ENCODE measurements around the gene FANCD2.

FANCD2 gene

GRCh38 chr3:10099041-10099440, 72.8 kb downstream of the FANCD2 start:
- no peak for DNase-seq (ENCODE audit: extremely low spot score)
- TF ChIP-seq, protein P1, sequence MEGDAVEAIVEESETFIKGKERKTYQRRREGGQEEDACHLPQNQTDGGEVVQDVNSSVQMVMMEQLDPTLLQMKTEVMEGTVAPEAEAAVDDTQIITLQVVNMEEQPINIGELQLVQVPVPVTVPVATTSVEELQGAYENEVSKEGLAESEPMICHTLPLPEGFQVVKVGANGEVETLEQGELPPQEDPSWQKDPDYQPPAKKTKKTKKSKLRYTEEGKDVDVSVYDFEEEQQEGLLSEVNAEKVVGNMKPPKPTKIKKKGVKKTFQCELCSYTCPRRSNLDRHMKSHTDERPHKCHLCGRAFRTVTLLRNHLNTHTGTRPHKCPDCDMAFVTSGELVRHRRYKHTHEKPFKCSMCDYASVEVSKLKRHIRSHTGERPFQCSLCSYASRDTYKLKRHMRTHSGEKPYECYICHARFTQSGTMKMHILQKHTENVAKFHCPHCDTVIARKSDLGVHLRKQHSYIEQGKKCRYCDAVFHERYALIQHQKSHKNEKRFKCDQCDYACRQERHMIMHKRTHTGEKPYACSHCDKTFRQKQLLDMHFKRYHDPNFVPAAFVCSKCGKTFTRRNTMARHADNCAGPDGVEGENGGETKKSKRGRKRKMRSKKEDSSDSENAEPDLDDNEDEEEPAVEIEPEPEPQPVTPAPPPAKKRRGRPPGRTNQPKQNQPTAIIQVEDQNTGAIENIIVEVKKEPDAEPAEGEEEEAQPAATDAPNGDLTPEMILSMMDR (IDR thresholded peaks at IDR 0.05; ENCODE audit: control extremely low read depth, extremely low read depth, low read depth, missing control alignments) = no peak
- POLR2A ChIA-PET = no interaction called here
- CTCF ChIA-PET = interaction anchor here (0.8 to 1.3 kb wide), 2 partner anchors 11 to 166 kb away, joined by 3 read pairs; no protein-coding TSS in a partner anchor

GRCh38 chr3:10106919-10107318, 80.7 kb downstream of the FANCD2 start:
- TF ChIP-seq, protein P1 (IDR thresholded peaks at IDR 0.05; ENCODE audit: control extremely low read depth, extremely low read depth, low read depth, missing control alignments) = no peak
- POLR2A ChIA-PET = no interaction called here

GRCh38 chr3:10108091-10108490, 81.9 kb downstream of the FANCD2 start, which contains the start of gene FANCD2OS:
Gene FANCD2OS (minus strand): TSS chr3:10108255. CDS start chr3:10104774, 3,481 bp downstream.
- ChIA-PET POLR2A (no interaction called here), CTCF (interaction anchor here (0.9 kb wide), 1 partner anchor 11 kb away, joined by 4 read pairs; no protein-coding TSS in a partner anchor)
- TF ChIP-seq, protein P1 (IDR thresholded peaks at IDR 0.05; ENCODE audit: control extremely low read depth, extremely low read depth, low read depth, missing control alignments) = no peak
- no peak for DNase-seq (ENCODE audit: extremely low spot score)

More at GRCh38 chr3:10106919-10107318, 80.7 kb downstream of the FANCD2 start:
- DNase-seq (ENCODE audit: extremely low spot score) = no peak
- CTCF ChIA-PET = no interaction called here

GRCh38 chr3:10115326-10116137, 89.3 kb downstream of the FANCD2 start, which contains the start of gene BRK1:
Gene BRK1 (plus strand): TSS chr3:10115675. CDS start chr3:10115702, 27 bp downstream.
- ChIA-PET CTCF (interaction anchor here (1.2 to 2.1 kb wide), 2 partner anchors 20 to 171 kb away, joined by 3 to 5 read pairs; no protein-coding TSS in a partner anchor), POLR2A (interaction anchor here (0.6 to 0.9 kb wide), 4 partner anchors 21 to 366 kb away, joined by 3 to 7 read pairs (median 4); partner anchors contain the start of genes GHRL and OGG1)
- TF ChIP-seq, protein P1 (IDR thresholded peaks at IDR 0.05; ENCODE audit: control extremely low read depth, extremely low read depth, low read depth, missing control alignments) = no peak
- peak; percentile 100 for DNase-seq (ENCODE audit: extremely low spot score)

- TF ChIP-seq, protein P1 (IDR thresholded peaks at IDR 0.05; ENCODE audit: control extremely low read depth, extremely low read depth, low read depth, missing control alignments) = no peak
- DNase-seq (ENCODE audit: extremely low spot score) = no peak
- CTCF ChIA-PET = interaction anchor here (1.2 to 2.1 kb wide), 4 partner anchors 14 to 171 kb away, joined by 3 to 6 read pairs (median 4); partner anchors contain the start of gene VHL
Measured at GRCh38 chr3:10116138-10116460, 89.9 kb downstream of the FANCD2 start.

DNA sequence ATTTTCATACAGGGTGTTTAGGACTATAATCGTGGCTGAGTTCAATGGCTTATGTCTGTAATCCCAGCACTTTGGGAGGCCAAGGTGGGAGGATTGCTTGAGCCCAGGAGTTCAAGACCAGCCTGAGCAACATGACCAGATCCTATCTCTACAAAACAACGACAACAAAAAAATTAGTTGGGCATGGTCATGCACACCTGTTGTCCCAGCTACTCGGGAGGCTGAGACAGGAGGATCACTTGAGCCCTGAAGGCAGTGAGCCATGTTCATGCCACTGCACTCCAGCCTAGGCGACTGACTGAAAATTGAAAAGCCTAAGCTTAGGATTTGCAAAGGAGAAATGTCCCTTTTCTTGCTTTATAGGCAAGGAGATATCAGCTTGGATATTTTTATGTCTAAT, 90.7 kb downstream of the FANCD2 start:
- DNase-seq (ENCODE audit: extremely low spot score) = no peak
- ChIA-PET POLR2A (no interaction called here), CTCF (interaction anchor here (1.2 to 2.1 kb wide), 4 partner anchors 13 to 170 kb away, joined by 3 to 6 read pairs (median 4); partner anchors contain the start of gene VHL)
- TF ChIP-seq, protein P1 (IDR thresholded peaks at IDR 0.05; ENCODE audit: control extremely low read depth, extremely low read depth, low read depth, missing control alignments) = no peak

More at GRCh38 chr3:10116138-10116460, 89.9 kb downstream of the FANCD2 start:
- POLR2A ChIA-PET = interaction anchor here (0.6 kb wide), 1 partner anchor 132 kb away, joined by 3 read pairs; no protein-coding TSS in a partner anchor
